HCT116 (cell line): ENCODE measurements around the gene ETV4. TPM values are rescaled to one million over a fixed set of nuclear protein-coding genes. Genes with fewer than 3 reads are reported as not detected.

ENCODE experiments used
- ATAC-seq: fragments of 200-7000 bp; cut with Tn5 transposase; 2 replicates; pipeline ENCODE4 v1.9.1; 2020; ENCODE audit warnings: mild to moderate bottlenecking, moderate library complexity
- BruUV-seq: library from RNA; stranded (reverse); fragments of 400-500 nt; replicated peaks from 2 replicates; lab custom pipeline; 2021; lab: Mats Ljungman, UMichigan
- CTCF ChIA-PET: fragments of 300-600 bp; sonication (Branson Sonifier 250); formaldehyde crosslinking; loops from one replicate; lab custom pipeline; 2021; ENCODE audit warnings: antibody characterized with exemption; lab: Charles Lee
- POLR2A ChIA-PET: fragments of 300-600, 350-600 bp; sonication (Branson Sonifier 250); formaldehyde crosslinking; loops from one replicate; lab custom pipeline; 2021; ENCODE audit warnings: antibody characterized with exemption; lab: Charles Lee
- RAD21 ChIA-PET, 2 experiments: fragments of 300-600 bp; sonication (Branson Sonifier 250); formaldehyde crosslinking; loops; one replicate each; lab custom pipeline; 2023; ENCODE audit warnings: low total read pairs in 2 of 2; ENCODE audit not compliant: uncharacterized antibody in 2 of 2, unreplicated experiment in 2 of 2, low non-redundant PET in 1 of 2; lab: Charles Lee
- DNase-seq: peaks from one replicate; pipeline ENCODE4 v3.0.0-alpha.2; 2010; ENCODE audit warnings: low read depth, low spot score
- H2AFZ ChIP-seq: fragments of 200-600 bp; shearing (Covaris generic), sonication (generic); 2 replicates; pipeline ENCODE4 v1.6.1; 2017; ENCODE audit warnings: low read depth, mixed run types, mixed read lengths, antibody characterized with exemption, low read length; ENCODE audit not compliant: poor library complexity, severe bottlenecking
- H3K27ac ChIP-seq: 2 replicates; pipeline ENCODE4 v1.5.1; 2012; ENCODE audit warnings: low read depth, low read length
- H3K27me3 ChIP-seq: fragments of 200-600 bp; sonication (generic); 2 replicates; pipeline ENCODE4 v1.6.1; 2016; ENCODE audit warnings: mixed run types, low read length, mixed read lengths; ENCODE audit not compliant: insufficient read depth
- H3K36me3 ChIP-seq, 2 experiments: fragments of 200-500 bp in 1 of 2; fragments of 200-600 bp in 1 of 2; sonication (Bioruptor generic) in 1 of 2; sonication (generic) in 1 of 2; 2 replicates each; pipeline versions ENCODE4 v1.5.1 to v1.6.1; 2014 to 2016; ENCODE audit warnings: low read length in 2 of 2, inconsistent platforms in 1 of 2, mixed read lengths in 1 of 2, mixed run types in 1 of 2; ENCODE audit not compliant: insufficient read depth in 2 of 2, control insufficient read depth in 1 of 2
- H3K4me1 ChIP-seq, 2 experiments: fragments of 200-600 bp in 1 of 2; sonication (generic) in 1 of 2; 2 replicates each; pipeline versions ENCODE4 v1.5.1 to v1.6.1; 2012 to 2017; ENCODE audit warnings: low read length in 2 of 2, inconsistent platforms in 1 of 2, mild to moderate bottlenecking in 1 of 2, mixed read lengths in 1 of 2, mixed run types in 1 of 2, moderate library complexity in 1 of 2; ENCODE audit not compliant: insufficient read depth in 2 of 2, control insufficient read depth in 1 of 2
- H3K4me2 ChIP-seq: fragments of 200-600 bp; sonication (generic); 2 replicates; pipeline ENCODE4 v1.6.1; 2017; ENCODE audit warnings: mixed run types, low read length, mixed read lengths
- H3K4me3 ChIP-seq, 2 experiments: fragments of 200-600 bp in 1 of 2; sonication (generic) in 1 of 2; replicated peaks in 1 of 2; 2 replicates each; pipeline ENCODE4 v1.5.1; 2011 to 2016; ENCODE audit warnings: low read length in 2 of 2, control low read depth in 1 of 2, low read depth in 1 of 2, mild to moderate bottlenecking in 1 of 2, mixed read lengths in 1 of 2, mixed run types in 1 of 2
- H3K79me2 ChIP-seq: fragments of 200-600 bp; sonication (generic); 2 replicates; pipeline ENCODE4 v1.6.1; 2017; ENCODE audit warnings: mild to moderate bottlenecking, mixed run types, low read length, moderate library complexity, mixed read lengths; ENCODE audit not compliant: insufficient read depth
- H3K9ac ChIP-seq: fragments of 200-600 bp; sonication (generic); 2 replicates; pipeline ENCODE4 v1.6.1; 2016; ENCODE audit warnings: low read length, mixed read lengths
- H3K9me2 ChIP-seq: fragments of 200-600 bp; sonication (generic), shearing (Covaris generic); 2 replicates; pipeline ENCODE4 v1.6.1; 2017; ENCODE audit warnings: mixed run types, mild to moderate bottlenecking, moderate library complexity; ENCODE audit not compliant: insufficient read depth
- H3K9me3 ChIP-seq, 2 experiments: fragments of 200-500 bp in 1 of 2; fragments of 200-600 bp in 1 of 2; sonication (Bioruptor generic) in 1 of 2; sonication (generic) in 1 of 2; 2 replicates each; pipeline ENCODE4 v1.6.1; 2014 to 2017; ENCODE audit warnings: low read length in 2 of 2, mixed read lengths in 2 of 2, inconsistent platforms in 1 of 2, low read depth in 1 of 2, mild to moderate bottlenecking in 1 of 2, mixed run types in 1 of 2, moderate library complexity in 1 of 2; ENCODE audit not compliant: control insufficient read depth in 1 of 2, insufficient read depth in 1 of 2
- H4K20me1 ChIP-seq: fragments of 200-600 bp; sonication (generic), shearing (Covaris generic); 2 replicates; pipeline ENCODE4 v1.6.1; 2017; ENCODE audit warnings: mixed run types, mild to moderate bottlenecking, moderate library complexity; ENCODE audit not compliant: insufficient read depth
- CTCF ChIP-seq, 3 experiments: fragments of 200-600 bp in 1 of 3; sonication (generic) in 1 of 3; IDR thresholded peaks in 2 of 3; conservative IDR thresholded peaks in 1 of 3; 2 replicates each; pipeline ENCODE4 v1.5.1; 2012 to 2017; ENCODE audit warnings: low read depth in 2 of 3, low read length in 2 of 3, antibody characterized with exemption in 1 of 3, borderline replicate concordance in 1 of 3, control low read depth in 1 of 3, mild to moderate bottlenecking in 1 of 3, mixed read lengths in 1 of 3, mixed run types in 1 of 3, moderate library complexity in 1 of 3; ENCODE audit not compliant: insufficient read depth in 1 of 3
- ELF1 ChIP-seq: IDR thresholded peaks from 2 replicates; pipeline ENCODE4 v1.6.1; 2012; ENCODE audit warnings: low read depth, borderline replicate concordance
- EZH2 ChIP-seq: fragments of 200-600 bp; sonication (generic); IDR thresholded peaks from 2 replicates; pipeline ENCODE4 v1.6.1; 2017; ENCODE audit warnings: antibody characterized with exemption, mixed run types
- EZH2phosphoT487 ChIP-seq: fragments of 200-600 bp; IDR thresholded peaks from 2 replicates; pipeline ENCODE4 v1.6.1; 2018; ENCODE audit warnings: antibody characterized with exemption, borderline replicate concordance
- FOSL1 ChIP-seq: IDR thresholded peaks from 2 replicates; pipeline ENCODE4 v1.6.1; 2012; ENCODE audit warnings: low read depth
- JUND ChIP-seq: IDR thresholded peaks from 2 replicates; pipeline ENCODE4 v1.6.1; 2012
- MAX ChIP-seq: IDR thresholded peaks from 2 replicates; pipeline ENCODE4 v1.6.1; 2012
- POLR2A ChIP-seq: IDR thresholded peaks from 2 replicates; pipeline ENCODE4 v1.7.0; 2011; ENCODE audit warnings: borderline replicate concordance; ENCODE audit not compliant: insufficient read depth, insufficient read length; ENCODE audit errors: extremely low read depth
- POLR2AphosphoS5 ChIP-seq: IDR thresholded peaks from 2 replicates; pipeline ENCODE4 v1.6.1; 2011; ENCODE audit warnings: mild to moderate bottlenecking, low read depth, low read length, moderate library complexity
- RAD21 ChIP-seq: IDR thresholded peaks from 2 replicates; pipeline ENCODE4 v1.6.1; 2012; ENCODE audit warnings: low read depth, mild to moderate bottlenecking
- REST ChIP-seq: IDR thresholded peaks from 2 replicates; pipeline ENCODE4 v1.6.1; 2012; ENCODE audit warnings: low read depth
- SP1 ChIP-seq: IDR thresholded peaks from 2 replicates; pipeline ENCODE4 v1.6.1; 2012; ENCODE audit warnings: low read depth
- SRF ChIP-seq: IDR thresholded peaks from 2 replicates; pipeline ENCODE4 v1.6.1; 2012; ENCODE audit warnings: low read depth
- TCF7L2 ChIP-seq: IDR thresholded peaks from 2 replicates; pipeline ENCODE4 v1.7.0; 2011; ENCODE audit warnings: borderline replicate concordance, inconsistent platforms; ENCODE audit not compliant: insufficient read depth, insufficient read length; ENCODE audit errors: extremely low read depth
- YY1 ChIP-seq: IDR thresholded peaks from 2 replicates; pipeline ENCODE4 v1.6.1; 2011; ENCODE audit warnings: low read length, low read depth, moderate library complexity, mild to moderate bottlenecking; ENCODE audit not compliant: insufficient replicate concordance; ENCODE audit errors: extremely low read depth
- ZBTB33 ChIP-seq: IDR thresholded peaks from 2 replicates; pipeline ENCODE4 v1.6.1; 2011; ENCODE audit warnings: mild to moderate bottlenecking, low read length, moderate library complexity; ENCODE audit not compliant: insufficient replicate concordance; ENCODE audit errors: extremely low read depth
- ZFX ChIP-seq: fragments of 450-650 bp; IDR thresholded peaks from 2 replicates; pipeline ENCODE4 v1.6.1; 2017
- ZNF274 ChIP-seq: fragments of 200-500 bp; sonication (Bioruptor generic); IDR thresholded peaks from 2 replicates; pipeline ENCODE4 v1.6.1; 2014; ENCODE audit warnings: mild to moderate bottlenecking, low read depth, low read length, inconsistent platforms
- intact Hi-C: fragments of 100-400 bp; cut with micrococcal nuclease; formaldehyde crosslinking; loops from 2 replicates; pipeline ENCODE4 v1.10.0; 2022
- total RNA-seq: library from RNA; stranded (reverse); gene quantifications from one replicate; pipeline ENCODE4 v1.2.1, GENCODE V29; 2021; ENCODE audit not compliant: unreplicated experiment

Gene ETV4
- total RNA-seq, 1 experiment from 2014 or later, result 51.5 TPM

GRCh38 chr17:43577664-43578403 is 31.7 kb upstream of the ETV4 start:
- Histone ChIP-seq H2AFZ (no peak overlapping the region), H3K79me2 (no peaks in the 10 kb centered on the region), H3K4me1 (peaks cover 0 to 21% of the 10 kb centered on the region in 2 experiments; a peak in 2 of 4 replicates), H3K4me3 (no peak overlapping the region), H3K27me3 (no peaks in the 10 kb centered on the region), H3K36me3 (no peaks in the 10 kb centered on the region), H3K9me3 (no peaks in the 10 kb centered on the region), H4K20me1 (no peaks in the 10 kb centered on the region), H3K9ac (no peak overlapping the region), H3K4me2 (no peak overlapping the region)
- RAD21 ChIA-PET, result interaction anchor here (0.6 to 4.4 kb wide), 5 partner anchors 96 to 184 kb away, joined by 3 to 26 read pairs (median 4); no protein-coding TSS in a partner anchor
- ATAC-seq (no peak), DNase-seq (no peak)
- BruUV-seq, result no TSS peak
- POLR2A ChIA-PET, result interaction anchor here (0.6 kb wide), 1 partner anchor 274 kb away, joined by 4 read pairs; no protein-coding TSS in a partner anchor
- intact Hi-C loops, result no loop called here
- TF ChIP-seq JUND (no peak), TCF7L2 (no peak), POLR2AphosphoS5 (no peak), RAD21 (no peak), REST (no peak), SRF (no peak), ZFX (no peak), FOSL1 (no peak), MAX (no peak), ZBTB33 (no peak), ZNF274 (no peak), YY1 (no peak), CTCF (IDR thresholded peaks at IDR 0.05 in 2 of 3, conservative IDR thresholded peaks at IDR 0.05 in 1 of 3; ENCODE audit: borderline replicate concordance in 1 of 3, insufficient read depth in 1 of 3, low read depth in 2 of 3, low read length in 2 of 3) (no peak), EZH2phosphoT487 (no peak), POLR2A (no peak), ELF1 (no peak), EZH2 (no peak), SP1 (no peak)
- TF ChIP-seq, all 23 proteins: peak for 0
- Histone ChIP-seq H3K27ac (no peak overlapping the region), H3K9me2 (no peaks in the 10 kb centered on the region)
- CTCF ChIA-PET, result interaction anchor here (1.5 to 3.7 kb wide), 6 partner anchors 87 to 182 kb away, joined by 3 to 19 read pairs (median 8); partner anchors contain the start of gene DHX8
